ENCODE data around the gene GAL3ST1. TPM values are rescaled to one million over a fixed set of nuclear protein-coding genes. Genes with fewer than 3 reads are reported as not detected.

Gene GAL3ST1
- total and polyA plus RNA-seq, 2 of the 8 experiments (the other 6 are each of a cell fraction or from before 2014, with no cell fraction given) = 11.0 to 32.5 TPM

DNA sequence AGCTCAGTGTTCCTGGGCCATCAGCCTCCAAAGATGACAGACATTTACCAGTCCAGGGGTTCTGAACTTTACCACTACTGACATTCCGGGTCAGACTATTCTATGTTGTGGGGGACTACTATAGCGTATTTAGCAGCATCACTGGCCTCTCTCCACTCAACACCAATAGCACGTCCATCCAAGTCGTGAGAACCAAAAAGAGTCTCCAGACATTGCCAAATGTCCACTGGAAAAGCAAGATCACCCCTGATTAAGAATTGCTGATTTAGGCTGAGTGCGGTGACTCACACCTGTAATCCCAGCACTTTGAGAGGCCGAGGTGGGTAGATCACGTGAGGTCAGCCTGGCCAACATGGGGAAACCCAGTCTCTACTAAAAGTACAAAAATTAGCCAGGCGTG, 11.9 kb upstream of the GAL3ST1 start (continued):
- no peak for TF ChIP-seq RFX5 (IDR thresholded peaks at IDR 0.05; ENCODE audit: borderline replicate concordance, low read depth, low read length)

Data from H1 (cell line).